ENCODE results near the gene FUT2.
A peak's percentile ranks its signal among the peaks of the same experiment; 100 is the strongest.
"Not testable (repeated sequence)": the region's sequence is repeated elsewhere in the genome, so short reads cannot be mapped to it uniquely, and the experiment has no call there.

The FUT2 gene

DNA sequence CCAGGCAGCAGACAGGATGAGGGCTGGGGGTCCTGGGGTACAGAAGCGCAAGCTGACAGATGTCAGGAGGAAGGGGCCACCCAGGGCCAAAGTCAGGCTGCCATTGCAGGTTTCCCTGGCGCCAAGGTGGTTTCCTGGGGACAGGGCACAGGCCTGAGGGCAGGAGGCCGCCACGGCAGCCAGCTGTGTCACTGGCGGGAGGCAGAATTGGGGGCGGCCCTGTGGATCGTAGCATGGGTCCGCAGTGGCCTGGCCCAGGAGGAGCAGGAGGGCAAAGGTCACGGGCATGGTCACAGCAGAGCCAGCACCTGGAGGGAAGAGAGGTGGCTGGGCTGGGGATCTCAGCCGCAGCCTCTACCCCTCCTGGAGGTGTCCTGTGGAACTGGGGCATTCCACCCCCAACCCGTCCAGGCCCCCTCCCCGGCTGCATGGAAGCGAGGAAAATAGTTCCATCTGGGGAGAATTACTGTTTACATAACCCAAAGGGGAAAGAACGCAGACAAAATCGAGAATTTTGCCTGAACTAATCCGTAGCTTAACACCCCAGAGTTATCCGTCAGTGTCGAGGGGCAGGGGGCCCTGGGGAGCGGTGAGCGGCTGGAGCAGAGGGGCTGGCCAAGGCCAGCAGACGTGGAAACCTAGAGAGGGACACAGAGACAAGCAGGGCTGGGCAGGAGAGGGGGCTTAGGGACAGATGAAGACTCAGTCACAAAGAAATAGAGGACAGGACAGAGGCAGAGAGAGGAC, 24.9 kb upstream of the FUT2 start:
- no peak for DNase-seq (ENCODE audit: low read depth in 2 of 2)

DNA sequence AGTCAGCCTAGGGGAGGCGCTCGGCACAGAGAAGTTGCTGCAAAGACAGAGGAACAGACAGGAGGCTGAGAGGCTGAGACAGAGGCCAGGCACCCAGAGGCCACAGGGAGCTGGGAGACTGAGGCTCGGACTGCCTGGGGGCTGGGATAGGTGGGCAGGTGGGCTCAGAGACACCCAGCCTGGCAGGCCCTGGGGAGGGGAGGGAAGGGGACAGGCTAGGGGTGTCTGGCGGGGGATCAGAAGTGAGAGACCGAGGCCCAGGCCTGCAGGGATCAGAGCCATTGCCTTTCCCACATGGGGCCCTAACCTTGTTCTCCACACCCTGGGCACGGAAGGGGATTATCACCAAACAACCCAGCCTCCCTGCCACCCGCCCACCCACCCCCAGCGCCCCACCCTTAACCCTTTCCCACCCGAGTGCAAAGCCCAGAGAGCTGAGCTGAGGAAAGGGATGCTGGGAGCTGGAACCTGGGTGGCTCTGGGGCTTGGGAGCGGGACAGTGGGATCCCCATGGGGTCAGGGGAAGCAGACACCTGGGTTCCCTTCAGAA, 24.2 kb upstream of the FUT2 start:
- no peak for DNase-seq (ENCODE audit: low read depth in 2 of 2)

DNA sequence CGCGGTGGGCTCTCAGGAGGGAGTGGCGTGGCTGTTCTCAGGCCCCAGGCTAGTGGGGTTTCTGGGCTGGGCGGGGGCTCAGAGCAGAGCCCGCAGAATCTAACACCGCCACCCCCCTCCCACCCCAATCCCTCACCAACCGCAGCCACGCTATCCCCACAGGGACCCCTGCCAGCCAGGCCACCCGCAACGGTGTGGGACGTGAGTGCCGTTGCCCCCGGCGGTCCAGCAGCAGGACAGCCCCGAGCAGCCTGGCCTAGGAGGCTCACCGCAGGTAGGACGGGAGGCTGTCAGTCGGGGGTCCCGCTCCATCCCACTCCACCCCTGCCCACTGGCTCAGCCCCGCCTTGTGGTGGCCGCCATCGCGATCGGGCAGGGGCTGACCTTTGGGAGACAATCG, 22.8 kb upstream of the FUT2 start, which contains the start of gene NTN5:
Gene NTN5 (minus strand): TSS at position 24 of the 400 bp plus-strand sequence. CDS start 2,031 bp downstream, outside the sequence.
- DNase-seq (ENCODE audit: low read depth in 2 of 2), result no peak

DNA sequence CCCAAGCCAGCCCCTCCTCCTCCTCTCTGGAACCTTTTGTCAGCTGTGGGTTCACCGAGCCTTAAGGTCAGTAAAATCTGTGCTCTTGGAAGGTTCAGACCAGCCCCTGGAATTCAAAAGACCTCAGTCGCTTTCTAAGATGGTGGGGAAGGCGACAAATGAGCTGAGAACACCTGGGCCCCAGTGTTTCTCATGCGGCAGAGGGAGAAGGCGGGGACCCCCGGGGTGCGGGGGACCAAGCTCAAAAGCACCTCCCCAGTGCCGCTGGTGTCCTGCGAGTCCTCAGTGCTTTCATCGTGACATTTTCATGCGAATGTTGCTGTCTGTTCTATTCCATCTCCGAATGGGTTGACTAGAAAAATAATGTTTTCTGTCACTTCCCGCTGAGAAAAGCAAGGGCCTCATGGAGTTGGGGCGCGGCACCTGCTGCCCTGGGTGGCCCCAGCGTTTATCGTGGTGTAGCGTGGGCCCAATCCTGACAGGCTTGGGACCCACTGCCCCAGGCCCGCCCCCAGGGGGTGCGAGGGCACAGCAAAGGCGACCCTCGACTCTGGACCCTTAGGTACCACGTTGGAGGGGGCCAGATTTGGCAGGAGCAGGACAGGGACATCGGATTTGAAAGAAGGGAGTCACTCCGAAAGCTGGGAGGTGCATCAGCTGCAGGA, 22.2 kb upstream of the FUT2 start:
- DNase-seq (ENCODE audit: low read depth in 2 of 2), result no peak

DNA sequence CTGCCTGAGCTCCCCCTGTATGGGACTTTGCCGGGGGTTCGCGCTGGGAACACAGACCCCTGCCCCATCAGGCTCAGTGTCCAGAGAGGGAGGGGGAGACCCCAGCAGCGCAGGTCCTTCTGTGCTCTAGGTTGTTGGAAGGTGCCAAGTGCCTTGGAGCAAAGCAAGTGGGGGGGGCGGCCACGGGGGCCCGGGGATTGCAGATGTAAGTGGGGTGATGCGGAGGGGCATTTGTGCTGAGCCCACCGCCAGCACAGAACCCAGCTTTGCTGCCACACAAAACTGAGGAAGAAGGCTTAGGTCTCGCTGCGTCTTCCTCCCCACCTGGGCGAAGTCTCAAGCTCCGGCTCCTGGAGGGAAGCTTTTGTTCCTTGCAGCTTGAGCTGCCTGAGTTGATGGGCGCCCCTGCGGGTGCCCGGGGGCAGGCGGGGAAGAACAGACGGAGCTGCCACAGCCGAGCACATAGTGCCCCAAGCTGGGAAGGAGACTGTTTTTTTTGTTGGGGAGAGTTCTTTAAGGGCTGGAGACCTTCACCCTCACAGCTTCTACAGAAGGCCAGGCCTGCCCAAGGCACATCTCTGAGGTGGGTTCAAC, 21.5 kb upstream of the FUT2 start:
- DNase-seq (ENCODE audit: low read depth in 2 of 2), result no peak

DNA sequence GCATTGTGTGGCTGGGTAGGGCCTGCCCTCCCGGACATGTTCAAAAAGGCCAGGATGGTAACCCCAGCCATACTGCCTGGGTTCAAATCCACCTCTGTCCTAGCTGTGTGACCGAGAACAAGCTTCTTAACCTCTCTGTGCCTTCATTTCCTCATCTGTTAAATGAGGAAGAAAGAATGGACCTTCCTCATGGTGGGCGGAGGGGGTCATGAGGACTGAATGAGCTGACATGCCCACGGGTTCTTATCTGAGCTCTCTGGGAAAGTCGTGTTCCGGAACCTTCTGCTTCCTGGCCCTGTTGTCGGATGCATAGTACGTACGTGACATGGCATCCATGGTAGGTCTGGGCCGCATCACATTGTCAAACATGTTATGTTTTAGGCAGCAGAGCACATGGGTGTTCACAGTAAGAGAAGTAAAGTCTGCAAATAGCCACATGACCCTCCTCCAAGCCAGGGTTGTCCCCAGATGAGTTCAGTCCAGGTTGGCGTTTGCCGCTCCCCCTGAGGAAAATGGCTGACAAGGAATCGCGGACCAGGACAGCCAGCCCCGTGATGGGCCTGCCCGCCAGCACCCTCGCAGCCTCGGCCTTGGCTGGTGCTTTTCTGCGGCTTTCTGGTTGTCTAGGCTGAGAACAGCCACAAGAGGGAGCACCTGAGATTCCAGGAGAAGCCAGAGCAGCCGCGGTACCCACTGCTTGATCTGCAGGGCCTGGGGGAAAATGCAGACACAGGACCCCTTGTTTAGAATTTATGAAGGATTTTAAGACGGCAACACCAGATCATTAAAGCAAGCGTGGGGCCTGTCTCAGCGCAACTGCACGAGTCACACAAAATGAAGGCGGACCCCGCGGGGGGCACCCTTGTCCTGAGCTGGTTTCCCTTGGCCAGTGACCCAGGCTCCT, 20.6 kb upstream of the FUT2 start:
- DNase-seq (ENCODE audit: low read depth in 2 of 2), result peak; percentile 56 to 57

DNA sequence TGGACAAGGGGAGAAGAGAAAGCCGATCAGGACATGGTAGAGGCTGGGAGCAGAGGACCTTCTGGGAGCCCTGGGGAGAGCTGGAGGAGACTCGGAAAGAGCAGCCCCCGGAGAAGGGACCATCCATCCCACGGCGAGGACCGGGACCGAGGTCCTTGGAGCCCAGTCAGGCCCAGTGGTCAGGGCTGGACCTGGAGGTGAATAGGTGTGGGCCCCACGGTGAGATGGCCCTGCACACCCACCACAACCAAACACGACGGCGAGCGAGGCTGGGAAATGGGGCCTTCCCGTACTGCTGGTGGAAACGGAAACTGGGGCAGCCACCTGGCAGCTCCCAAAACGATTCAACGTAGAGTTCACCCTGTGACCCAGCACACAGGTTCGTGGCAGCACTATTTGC, 19.3 kb upstream of the FUT2 start:
- no peak for DNase-seq (ENCODE audit: low read depth in 2 of 2)

DNA sequence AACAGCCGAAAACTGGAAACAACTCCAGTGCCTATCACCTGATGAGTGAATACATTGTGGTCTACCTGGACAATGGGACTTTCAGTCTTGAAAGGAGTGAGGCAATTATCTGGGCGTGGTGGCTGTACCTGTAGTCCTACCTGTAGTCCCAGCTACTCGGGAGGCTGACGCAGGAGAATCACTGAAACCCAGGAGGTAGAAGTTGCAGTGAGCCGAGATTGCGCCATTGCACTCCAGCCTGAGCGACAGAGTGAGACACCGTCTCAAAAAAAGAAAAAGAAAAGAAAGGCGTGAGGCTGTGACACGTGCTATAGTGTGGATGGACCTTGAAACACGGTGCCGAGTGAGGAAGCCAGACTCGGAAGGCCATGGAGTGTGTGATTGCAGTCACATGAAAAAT, 18.9 kb upstream of the FUT2 start:
- DNase-seq (ENCODE audit: low read depth in 2 of 2), result no peak

DNA sequence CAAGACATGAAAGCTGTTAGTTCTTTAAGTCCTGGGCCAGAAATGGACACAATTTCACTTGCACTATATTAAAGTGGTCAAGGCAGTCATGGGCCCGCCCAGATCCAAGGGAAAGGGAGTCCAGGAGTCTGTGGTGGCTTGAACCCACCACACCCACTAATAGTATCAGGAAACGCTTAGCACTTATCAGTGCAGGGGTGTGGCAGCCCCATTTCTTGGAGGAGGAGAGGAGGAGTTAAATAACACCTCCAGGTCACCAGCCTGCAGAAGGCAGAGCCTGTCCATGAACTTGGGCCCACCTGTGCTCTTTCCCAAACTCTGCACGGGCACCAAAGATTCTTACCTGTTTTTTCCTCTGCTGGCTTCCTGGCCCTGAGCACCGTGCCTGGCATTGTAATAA, 17.6 kb upstream of the FUT2 start:
- no peak for DNase-seq (ENCODE audit: low read depth in 2 of 2)

DNA sequence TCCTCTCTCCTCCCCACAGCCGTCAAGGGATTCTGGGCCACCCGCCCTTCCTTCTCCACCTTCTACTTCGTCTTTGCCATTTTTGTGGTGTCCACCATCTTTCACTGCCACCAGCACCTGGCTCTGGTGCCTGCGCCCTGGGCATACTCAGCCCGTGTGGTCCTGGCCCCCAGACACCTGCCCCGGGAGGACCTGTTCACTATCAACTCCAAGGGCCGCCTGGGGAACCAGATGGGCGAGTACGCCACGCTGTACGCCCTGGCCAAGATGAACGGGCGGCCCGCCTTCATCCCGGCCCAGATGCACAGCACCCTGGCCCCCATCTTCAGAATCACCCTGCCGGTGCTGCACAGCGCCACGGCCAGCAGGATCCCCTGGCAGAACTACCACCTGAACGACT, 15.8 kb upstream of the FUT2 start:
- DNase-seq (ENCODE audit: low read depth in 2 of 2), result not testable (repeated sequence)

DNA sequence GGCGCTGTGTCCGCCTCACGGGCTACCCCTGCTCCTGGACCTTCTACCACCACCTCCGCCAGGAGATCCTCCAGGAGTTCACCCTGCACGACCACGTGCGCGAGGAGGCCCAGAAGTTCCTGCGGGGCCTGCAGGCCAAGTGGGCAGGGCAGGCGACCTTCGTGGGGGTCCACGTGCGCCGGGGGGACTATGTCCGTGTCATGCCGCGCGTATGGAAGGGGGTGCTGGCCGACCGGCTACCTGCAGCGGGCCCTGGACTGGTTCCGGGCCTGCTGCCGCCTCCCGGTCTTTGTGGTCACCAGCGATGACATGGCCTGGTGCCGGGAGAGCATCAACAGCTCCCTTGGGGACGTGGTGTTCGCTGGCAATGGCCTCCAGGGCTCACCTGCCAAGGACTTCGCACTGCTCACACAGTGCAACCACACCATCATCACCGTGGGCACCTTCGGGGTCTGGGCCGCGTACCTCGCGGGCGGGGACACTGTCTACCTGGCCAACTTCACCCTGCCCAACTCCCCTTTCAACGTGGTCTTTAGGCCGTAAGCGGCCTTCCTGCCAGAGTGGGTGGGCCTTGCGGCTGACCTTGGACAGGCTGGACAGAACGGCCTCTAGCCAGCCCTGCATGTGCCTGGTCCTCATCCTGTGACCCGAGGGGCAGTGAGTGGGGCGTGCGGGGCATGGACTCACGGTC, 15.2 kb upstream of the FUT2 start:
- no peak for DNase-seq (ENCODE audit: low read depth in 2 of 2)

DNA sequence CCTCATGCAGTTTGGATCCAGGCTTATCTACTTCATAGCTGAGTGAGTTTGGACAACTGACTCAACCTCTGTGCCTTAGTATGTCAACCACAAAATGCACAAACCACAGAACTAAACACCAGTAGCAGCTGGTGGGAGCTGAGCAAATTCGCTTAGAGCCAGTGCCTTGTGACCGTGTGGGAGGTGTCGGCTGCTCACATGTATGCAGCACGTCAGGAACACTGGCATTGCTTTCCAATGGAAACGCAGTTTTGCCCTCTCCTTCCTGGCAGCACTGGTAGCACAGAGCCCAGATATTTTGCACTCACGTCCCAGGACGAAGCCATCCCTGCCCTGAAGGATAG, 14.7 kb upstream of the FUT2 start:
- no peak for DNase-seq (ENCODE audit: low read depth in 2 of 2)

DNA sequence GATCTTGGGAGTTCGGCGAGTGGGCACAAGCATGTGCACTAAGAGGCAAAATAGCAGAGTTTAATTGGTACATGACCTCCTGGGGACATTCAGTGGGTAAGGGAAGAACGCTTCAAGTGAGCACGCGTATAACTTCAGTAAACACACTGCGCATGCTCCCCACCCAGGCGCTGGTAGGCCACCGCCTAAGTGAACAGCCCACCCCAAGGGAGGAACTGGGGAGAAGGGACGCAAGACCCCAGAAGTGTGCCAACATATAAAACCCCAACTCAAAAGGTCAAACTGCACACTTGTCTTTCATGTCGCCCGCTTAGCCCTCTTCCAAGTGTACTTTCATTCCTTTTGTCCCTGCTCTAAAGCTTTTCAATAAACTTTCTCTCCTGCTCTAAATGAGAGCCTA, 12.4 kb upstream of the FUT2 start:
- DNase-seq (ENCODE audit: low read depth in 2 of 2), result peak in 1 of 2 donors; percentile 20

DNA sequence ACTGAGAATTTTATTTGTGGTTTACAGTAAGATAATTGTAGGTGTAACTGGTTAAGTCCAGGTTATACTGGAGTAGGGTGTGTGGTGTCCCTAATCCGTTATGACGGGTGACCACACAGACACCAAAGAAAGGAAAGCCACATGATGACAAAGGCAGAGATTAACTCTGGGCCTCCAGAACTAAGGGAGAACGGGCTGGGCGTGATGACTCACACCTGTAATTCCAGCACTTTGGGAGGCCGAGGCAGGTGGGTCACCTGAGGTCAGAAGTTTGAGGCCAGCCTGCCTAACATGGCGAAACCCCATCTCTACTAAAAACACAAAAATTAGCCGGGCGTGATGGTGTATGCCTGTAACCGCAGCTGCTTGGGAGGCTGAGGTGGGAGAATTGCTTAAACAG, 10.2 kb upstream of the FUT2 start:
- DNase-seq (ENCODE audit: low read depth in 2 of 2), result no peak

DNA sequence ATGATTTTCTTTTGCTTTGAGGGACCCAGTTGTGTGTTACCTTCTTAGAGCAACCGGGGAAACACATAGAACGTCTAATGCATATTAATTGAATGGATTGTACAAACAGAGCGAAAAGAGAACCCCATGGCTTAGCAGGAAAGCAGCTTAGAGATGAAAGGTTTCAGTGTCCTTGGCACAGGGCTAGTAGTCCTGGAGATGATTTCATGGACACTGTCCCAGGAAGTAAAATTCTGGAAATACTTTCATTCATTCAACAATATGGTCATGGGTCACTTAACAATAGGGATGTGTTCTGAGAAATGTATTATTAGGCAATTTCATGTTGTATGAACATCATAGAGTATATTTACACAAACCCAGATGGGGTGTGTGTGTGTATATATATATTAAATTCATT, 9.7 kb upstream of the FUT2 start:
- DNase-seq (ENCODE audit: low read depth in 2 of 2), result no peak

DNA sequence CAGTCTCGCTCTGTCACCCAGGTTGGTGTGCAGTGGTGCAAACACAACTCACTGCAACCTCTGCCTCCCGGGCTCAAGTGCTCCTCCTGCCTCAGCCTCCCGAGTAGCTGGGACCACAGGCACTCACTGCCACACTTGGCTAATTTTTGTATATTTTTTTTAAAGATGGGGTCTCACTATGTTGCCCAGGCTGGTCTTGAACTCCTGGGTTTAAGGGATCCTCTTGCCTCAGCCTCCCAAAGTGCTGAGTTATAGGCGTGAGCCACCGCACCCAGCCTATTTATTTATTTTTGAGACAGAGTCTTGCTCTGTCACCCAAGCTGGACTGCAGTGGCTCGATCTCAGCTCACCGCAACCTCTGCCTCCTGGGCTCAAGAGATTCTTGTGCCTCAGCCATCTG, 9.1 kb upstream of the FUT2 start:
- DNase-seq (ENCODE audit: low read depth in 2 of 2), result not testable (repeated sequence)

DNA sequence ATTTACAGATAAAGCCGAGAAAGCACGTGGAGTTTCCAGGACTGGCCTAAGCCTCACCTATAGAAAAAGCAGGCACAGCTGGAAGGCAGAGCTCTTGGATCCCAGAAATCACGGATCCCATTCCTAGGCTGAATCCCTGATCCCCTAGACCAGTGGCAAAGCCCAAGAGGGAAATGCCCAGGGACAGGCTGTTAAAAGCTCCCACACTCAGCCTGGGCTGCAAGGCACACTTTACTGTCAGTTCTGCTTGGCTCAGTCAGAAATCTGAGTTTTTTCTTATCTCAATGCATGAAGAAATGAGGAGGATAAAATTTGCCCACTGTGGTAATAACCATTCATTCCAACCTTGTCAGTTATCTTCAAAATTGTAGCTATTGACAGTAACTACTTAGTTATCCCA, 8.0 kb upstream of the FUT2 start:
- DNase-seq (ENCODE audit: low read depth in 2 of 2), result no peak

DNA sequence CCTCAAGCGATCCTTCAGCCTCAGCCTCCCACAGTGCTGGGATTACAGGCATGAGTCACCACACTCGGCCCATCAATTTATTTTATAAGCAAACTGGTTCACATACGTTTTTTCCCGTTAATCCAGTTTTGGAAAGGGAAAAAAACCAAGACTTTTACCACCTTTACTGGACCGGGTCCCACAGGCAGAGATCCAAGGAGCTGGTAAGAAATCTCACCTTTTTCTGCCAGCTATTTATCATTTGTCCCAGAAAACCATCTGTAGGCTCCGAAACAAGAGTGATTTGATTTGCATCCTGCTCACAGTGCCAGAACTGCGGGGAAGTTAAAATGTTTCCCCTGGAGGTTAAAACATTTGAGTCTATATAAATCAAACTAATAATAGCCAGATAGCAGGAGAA, 6.3 kb upstream of the FUT2 start:
- no peak for DNase-seq (ENCODE audit: low read depth in 2 of 2)

DNA sequence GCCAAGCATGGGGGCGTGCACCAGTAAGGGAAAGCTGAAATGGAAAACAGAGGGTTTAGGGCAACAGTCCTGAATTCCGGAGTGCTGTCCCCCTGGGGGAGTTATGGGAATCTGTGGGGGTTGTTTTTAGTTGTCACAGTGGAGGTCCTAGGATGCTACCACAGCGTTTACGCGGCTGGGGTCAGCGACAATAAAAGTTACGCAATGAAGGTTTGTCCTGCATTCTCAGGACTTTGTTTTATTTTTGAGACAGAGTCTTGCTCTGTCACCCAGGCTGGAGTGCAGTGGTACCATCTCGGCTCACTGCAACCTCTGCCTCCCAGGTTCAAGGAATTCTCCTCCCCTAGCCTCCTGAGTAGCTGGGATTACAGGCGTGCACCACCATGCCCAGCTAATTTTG, 2.1 kb upstream of the FUT2 start:
- not testable (repeated sequence) for DNase-seq (ENCODE audit: low read depth in 2 of 2)

DNA sequence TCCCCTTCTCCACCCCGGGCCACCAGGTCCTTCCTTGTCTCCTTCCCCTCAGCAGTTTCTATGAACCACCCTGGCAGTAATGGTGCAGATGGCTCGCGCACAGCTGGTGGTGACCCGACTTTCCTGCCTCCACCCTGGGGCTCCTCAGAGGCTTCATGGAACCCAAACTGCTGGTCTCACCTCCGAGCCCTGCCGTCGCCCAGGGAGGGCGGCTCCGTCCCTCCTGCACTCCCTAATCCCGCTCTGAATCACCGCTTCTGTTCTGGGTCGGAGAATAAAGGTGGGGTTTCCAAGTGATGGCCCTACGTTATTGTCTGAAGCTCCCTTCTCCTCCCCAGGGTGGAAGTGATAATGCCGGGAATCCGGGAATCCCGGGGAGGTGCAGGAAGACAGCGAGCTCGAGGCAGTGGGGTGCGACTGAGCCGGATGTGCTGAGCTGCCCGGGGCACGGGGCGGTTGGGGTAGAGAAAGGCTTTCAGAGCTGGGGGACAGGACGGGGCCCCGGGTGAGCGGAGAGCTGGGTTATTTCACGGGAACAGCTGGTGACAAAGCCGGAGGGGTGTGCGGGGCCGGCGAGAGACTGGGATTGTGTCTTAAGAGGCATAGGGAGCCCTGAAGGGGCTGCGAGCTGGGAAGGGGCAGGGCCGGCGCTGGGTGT, 711 bp downstream of the FUT2 start:
- DNase-seq (ENCODE audit: low read depth in 2 of 2), result no peak

DNA sequence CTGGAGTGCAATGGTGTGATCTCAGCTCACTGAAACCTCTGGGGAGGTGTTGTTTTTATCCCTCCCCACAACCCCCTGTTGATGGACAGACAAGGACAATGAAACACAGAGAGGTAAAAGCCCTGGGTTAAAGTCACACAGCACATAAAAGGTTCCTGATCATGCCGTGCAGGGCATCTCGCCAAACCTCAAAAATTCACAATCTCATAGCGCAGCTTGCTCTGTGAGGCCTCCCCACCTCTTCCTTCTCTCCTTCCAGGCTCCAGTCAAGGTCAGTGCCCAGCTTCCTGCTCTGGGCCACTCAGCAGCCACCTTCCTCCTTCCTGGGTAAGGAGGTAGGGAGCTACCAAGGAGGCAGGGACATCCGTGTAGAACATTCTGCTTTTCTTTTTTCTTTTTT, 2.3 kb downstream of the FUT2 start:
- DNase-seq (ENCODE audit: low read depth in 2 of 2), result no peak
